Left hindlimb (tissue), 1 donor: ENCODE data around the gene GALNT17.

ENCODE experiments used
- DNase-seq: peaks from one replicate; pipeline ENCODE4 v3.0.0-alpha.2; 2018

The GALNT17 gene

DNA sequence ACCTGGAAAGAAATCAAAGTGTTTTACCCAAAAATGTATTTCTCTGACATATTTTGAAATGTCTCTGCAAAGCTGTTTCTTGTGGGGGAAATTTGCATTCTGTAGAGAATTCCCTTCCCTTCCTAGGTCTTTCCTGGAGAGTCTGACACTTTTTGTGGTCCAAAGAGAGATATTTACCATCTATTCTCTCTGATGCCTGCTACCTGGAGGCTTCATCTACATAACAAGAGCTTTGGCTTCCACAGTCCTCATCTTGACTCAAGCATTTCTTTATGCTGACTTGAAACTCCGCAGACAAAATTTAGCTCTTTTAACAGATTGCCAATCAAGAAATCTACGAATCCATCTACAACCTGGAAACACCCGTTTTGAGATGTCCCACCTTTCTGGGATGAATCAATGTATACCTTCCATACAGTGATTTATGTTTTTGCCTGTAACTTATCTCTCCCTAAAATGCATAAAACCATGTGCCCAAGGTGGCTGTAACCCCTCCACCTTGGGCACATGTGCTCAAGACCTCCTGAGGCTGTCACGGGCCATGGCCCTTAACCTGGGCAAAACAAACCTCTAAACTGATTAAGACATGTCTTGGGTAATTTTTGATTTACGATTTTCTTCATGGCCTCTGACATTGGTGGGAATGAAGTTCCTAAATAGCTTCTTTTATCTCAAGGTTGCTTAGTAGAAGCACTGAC, 334.7 kb downstream of the GALNT17 start:
- DNase-seq: no peak

DNA sequence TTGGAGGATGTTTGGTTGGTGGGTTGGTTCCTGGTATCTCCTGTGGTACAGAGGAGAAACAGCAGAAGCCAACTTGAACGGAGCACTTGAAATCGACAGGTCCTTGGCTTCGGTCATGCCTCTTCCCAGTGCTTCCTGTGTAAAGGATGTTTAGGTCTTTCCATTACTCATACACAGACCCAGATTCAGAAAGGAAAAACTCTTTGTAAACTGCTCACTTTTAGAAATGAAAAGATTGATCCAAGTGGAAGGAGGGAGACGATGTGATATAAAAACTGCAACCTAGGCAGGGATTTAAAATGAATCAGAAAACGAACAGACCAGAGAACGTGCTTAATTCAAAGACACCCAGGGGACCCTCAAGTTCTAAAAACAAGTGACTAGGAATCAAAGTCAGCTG, 338.4 kb downstream of the GALNT17 start:
- DNase-seq: no peak

DNA sequence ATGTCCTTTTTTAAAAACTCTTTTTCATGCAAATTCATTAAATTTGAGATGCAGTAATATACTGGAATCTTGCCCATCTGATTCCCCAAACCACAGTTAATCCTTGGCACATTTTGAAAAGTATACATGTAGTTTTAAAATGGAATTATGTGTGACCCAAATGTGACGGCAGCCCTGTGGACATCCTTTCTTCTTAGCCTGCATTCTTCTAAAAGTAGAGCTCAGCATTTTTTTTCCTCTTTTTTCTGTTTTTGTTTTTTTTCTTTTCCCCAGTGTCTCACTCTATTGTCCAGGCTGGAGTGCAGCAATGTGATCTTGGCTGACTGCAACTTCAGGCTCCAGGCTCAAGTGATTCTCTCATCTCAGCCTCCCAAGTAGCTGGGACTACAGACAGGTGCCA, 338.9 kb downstream of the GALNT17 start:
- DNase-seq: no peak

DNA sequence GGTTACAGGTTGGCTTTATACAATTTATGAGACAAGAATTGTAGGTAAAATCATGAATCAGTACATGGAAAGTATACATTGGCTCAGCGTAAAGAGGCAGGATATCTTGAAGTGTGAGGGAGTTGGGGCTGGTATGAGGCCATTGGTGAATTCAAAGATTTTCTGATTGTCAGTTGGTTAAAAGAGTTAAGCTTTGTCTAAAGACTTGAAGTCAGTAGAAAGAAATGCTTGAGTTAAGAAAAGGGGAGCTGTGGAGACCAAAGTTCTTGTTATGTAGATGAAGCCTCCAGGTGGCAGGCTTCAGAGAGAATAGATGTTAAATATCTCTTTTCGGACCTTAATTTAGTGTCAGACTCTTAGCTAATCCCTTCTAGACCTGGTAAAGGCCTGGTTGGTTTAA, 341.0 kb downstream of the GALNT17 start:
- no peak for DNase-seq

DNA sequence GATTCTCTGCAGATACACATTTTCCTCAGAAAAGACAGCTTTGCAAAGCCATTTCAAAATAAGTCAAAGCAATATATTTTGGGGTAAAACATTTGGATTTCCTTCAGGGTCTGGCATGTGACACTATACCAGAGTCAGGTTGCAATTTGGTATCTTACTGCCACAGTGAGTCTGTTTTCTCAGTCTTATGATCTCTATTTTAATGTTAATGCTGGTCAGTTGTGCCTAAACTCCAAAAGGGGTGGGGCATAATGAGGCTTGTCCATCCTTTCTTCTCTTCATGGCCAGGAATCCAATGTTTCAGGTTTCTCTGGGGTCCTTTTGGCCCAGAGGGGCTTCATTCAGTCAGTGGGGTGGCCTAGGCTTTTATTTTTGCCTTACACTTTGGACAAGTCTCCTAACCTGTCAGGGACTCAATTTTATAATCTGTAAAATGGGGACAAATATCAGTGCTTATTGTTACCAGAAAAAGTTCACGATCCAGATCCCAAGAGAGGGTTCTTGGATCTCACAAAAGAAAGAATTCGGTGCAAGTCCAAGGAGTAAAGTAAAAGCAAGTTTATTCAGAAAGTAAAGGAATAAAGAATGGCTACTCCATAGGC, 341.5 kb downstream of the GALNT17 start:
- no peak for DNase-seq

DNA sequence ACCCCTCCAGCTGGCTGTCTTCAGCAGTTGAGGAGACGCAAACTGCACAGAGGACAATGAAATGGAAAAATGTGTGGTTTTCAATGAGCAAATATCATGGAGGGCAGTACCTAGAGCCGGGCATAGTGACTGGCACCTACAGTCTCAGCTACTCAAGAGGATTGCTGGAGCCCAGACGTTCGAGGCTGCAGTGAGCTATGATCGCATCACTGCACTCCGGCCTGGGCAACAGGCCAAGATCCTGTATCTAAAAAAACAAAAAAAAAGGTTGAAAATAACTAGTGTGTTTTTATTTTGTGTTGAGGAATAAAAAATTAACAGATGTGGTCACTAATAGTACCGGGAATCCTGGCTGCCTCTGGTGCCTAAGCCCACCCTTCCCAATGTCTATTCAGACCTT, 345.5 kb downstream of the GALNT17 start:
- DNase-seq: no peak

DNA sequence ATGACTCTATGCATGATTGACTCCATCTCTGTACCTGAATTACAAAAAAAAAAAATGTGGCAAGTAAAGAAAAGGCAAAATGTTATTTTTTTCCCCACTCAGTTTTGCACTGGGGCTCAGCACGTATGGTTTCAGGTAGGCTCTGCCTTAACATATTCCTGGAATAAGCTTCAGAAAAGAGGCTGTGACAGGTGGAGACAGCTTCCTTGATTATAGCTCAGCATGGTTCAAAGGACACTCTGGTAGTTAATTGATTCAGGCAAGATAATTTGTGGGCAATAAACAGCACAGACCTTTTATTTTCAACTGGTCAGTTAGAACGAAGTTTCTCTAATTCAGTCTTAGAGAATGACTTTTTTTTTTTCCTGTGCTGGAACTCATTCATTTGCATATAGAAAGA, 347.3 kb downstream of the GALNT17 start:
- no peak for DNase-seq

DNA sequence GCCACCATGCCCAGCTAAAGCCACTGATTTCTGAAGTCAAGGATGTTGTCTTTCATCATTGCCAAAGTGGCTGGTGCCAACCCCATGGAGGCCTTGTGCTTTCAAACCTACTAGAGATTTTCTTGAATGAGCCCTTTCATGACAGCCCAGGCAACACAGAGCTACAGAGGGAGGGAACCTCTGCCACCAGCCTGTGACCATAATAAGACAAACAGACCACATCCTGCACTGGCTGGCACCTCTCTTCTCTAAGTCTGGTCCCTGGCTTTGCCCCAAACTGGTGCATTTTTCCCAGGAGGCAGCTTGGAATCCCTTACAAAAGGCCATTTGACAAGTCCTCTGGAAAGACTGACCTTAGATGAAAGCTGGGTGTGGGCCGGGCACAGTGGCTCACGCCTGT, 348.8 kb downstream of the GALNT17 start:
- DNase-seq: no peak

DNA sequence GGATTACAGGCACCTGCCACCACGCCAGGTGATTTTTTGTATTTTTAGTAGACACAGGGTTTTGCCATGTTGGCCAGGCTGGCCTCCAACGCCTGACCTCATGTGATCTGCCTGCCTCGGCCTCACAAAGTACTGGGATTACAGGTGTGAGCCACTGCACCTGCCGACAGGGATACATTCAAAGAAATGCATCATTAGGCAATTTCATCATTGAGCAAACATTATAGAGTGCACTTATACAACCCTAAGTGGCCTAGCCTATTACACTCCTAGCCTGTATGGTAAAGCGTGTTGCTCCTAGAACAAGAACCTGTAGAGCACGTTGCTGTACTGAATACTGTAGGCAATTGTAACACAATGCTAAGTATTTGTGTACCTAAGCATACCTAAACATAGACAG, 350.3 kb downstream of the GALNT17 start:
- DNase-seq: no peak

DNA sequence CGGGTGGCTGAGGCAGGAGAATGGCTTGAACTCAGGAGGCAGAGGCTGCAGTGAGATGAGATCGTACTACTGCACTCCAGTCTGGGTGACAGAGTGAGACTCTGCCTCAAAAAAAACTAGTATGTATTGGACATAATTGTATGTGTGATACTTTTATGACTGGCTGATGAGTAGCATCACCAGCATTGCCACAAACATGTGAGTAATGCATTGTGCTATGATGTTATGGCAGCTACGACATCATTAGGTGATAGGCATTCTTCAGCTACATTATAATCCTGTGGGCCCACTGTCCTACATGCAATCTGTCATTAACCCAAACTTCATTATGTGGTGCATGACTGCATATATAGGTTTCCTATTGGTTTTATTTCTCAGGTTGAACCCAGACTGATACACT, 352.4 kb downstream of the GALNT17 start:
- DNase-seq: no peak

DNA sequence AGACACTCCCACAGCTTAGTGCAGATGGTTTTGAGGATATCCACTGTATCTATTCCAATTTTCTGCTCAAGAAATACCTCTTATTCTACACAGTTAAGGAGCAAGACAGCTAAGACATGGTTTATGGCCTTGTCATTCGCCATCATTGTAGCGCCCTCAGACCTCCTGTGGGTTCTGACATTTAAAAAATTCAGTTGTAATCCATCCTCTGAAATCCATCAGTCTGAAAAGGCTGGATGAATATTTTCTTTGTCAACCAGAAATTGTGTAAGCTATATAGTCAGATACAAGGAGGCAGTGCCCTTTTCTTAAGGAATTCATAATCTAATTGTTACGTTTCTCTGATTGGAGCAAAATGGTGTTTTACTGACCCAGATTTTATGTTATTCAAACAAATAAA, 353.6 kb downstream of the GALNT17 start:
- DNase-seq: no peak

DNA sequence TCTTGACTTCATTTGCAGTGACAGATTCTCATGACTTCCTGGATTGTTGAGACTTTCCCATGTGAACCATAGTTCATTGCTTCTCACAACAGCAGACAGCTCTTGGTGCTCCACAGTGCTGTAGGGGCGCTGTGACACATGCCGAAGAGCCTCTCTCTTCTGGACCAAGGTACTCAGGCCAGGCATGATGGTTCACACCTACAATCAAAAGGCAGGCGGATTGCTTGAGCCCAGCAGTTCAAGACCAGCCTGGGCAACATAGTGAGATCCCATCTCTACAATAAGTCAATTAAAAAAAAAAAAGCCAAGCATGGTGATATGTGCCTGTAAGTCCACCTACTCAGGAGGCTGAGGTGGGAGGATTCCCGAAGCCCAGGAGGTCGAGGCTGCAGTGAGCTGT, 354.5 kb downstream of the GALNT17 start:
- no peak for DNase-seq

DNA sequence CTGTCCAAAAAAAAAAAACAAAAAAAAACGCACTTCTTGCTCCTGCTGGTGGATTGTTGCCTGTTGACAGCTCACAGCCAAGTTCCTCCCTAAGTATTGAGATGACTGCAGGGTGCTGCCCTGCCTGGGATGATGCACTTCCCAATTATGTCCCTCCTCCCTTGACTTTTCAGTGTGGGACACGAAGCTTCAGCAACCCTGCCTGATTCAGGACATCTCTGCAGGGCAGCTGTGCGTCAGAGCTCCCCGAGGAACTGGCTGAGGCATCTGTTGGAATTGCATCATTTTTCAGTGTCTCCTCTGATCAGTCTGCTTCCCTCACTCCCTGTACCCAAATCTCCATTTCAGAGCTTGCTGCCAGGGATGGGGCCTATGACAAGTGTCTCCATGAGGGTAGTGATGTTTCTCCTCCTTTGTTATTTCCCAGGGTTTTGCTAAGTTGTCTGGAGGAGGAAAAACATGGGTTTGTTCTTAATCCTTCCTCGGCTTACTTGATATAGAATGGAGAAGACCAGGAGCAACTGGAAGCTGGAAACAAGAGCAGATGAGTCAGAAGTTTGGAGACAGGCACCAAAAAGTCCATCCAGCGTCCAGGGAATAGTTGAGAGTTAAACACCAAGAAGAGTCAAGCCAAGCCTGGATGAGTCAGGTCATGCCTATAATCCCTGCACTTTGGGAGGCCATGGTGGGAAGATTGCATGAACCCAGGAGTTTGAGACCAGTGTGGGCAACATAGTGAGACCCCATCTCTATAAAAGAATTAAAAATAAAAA, 355.1 kb downstream of the GALNT17 start:
- no peak for DNase-seq

DNA sequence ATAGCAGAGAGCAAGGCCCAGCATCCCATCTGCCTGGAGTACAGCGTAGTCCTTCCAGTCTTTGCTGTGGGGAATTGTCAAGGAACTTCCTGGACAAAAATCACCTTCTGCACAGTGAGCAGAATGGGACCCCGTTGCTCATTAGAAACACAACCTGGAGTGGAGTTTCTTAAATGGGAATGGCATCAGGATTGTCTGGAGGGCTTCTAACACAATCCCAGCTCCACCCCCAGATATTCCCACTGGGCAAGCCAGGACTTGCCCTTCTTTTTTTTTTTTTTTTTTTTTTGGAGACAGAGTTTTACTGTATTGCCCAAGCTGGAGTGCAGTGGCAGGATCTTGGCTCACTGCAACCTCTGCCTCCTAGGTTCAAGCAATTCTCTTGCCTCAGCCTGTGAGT, 356.4 kb downstream of the GALNT17 start:
- no peak for DNase-seq

DNA sequence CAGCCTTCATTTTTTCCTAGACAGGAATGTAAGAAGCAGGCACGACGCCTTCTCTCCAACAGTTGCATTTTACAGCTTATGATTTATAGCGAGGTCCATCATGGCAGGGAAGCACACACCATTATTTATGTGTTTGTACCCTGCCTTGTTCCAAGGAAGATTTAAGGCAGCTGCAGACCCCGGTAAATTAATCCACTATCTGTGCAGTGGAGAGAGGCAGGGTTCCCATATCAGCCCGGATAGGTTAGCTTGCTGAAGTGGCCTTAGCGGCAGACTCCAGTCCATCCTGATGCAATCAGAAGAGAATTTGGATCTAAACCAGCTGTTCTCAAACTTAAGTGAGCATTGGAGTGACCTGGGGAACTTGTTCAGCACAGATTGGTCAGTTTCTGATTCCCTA, 359.4 kb downstream of the GALNT17 start:
- no peak for DNase-seq

DNA sequence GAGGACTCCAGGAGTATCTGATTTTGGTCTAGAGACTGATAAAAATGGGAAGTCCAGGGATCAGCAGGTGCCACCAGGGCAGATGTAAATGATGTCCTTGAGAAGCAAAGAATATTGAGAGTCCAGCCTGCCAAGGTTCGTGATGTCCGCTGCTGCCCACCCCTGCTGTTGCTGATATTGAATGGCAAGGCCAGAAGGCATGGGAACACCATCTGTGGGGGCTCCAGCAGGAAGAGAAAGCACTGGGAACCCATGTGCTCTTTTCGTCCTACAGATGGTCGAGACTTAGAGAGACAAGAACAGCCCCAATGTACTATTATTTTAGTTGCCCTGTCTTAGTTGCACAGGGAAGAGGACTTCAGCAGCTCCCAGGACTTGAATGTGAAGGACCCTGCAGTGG, 363.9 kb downstream of the GALNT17 start:
- DNase-seq: no peak

DNA sequence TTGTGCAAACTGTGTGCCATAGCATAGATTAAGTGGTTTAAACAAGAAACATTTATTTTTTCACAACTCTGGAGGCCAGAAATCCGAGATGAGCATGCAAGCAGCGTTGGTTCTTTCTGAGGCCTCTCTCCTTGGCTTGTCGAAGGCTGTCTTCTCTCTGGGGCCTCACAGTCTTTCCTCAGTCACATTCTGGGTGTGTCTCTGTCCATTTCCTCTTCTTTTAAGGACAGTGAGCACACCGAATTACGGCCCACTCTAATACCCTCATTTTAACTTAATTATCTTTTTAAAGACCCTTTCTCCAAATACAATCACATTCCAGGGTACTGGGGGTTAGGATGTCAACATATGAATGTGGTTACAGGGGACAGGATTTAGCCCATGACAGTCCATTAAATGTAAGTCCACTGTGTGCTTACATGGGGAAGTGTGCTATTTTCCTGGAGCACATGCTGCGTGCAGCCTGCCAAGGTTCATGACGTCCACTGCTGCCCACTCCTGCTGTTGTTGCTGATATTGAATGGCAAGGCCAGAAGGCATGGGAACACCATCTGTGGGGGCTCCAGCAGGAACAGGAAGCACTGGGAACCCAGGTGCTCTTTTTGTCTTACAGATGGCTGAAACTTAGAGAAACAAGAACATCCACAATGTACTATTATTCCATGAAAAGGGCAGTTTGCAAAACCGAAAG, 365.5 kb downstream of the GALNT17 start:
- peak; percentile 56 for DNase-seq

DNA sequence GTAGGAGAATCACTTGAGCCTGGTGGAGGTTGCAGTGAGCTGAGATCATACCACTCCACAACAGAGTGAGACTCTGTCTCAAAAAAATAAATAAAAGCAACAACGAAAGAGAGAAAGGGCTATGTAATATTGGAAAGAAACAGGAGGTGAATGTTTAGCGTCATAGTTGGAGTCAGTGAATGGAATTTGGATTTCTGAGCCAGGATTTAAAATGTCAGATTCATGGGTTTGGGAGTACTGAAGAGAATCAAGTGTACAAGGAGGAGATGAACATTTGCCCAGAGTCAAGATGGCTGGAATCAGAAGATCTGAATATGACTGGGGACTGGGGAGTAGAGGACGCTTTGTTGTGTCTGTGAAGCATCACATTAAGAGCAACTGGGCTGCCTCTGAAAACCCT, 366.4 kb downstream of the GALNT17 start:
- DNase-seq: no peak

DNA sequence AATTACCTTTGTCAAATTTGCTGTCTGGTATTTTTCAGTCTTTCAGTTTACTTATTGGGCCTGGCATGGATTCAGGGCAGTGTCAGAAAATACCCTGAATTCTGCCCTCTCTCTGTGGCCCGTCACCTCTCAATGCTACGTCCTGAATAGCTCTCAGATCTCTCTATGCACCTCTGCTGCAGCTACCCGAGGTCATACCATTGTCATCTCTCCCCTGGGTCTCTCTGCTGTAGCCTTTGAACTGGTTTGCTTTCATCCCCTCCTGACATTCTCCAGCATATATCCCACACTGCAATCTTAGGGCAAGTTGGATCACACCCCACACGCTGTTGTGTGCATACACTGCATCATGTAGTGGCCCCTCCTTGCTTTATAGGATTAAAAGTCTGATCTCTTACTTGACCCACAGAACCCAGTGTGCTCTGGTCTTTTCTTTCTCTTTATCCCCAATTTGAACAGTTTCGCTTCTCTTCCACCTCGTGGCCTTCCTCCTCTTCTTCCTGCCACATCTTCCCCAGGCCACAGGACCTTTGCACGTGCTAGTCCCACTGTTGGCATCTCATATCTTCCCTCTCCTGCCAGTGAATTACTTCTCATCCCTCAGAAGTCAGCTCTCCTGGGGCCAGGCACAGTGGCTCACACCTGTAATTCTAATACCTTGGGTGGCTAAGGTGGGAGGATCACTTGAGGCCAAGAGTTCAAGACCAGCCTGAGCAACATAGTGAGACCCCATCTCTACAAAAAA, 372.9 kb downstream of the GALNT17 start:
- no peak for DNase-seq

DNA sequence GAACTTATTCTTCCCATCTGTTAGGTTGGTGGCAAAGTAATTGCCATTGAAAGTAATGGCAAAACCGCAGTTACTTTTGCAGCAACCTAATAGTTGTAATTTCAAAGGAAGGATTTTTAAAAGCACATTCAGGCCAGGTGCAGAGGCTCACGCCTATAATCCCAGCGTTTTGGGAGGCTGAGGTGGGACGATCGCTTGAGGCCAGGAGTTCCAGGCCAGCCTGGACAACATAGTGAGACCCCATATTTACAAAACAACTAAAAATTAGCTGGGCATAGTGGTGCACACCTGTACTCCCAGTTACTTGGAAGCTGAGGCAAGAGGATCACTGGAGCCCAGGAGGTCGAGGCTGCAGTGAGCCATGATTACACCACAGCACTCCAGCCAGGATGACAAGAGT, 374.9 kb downstream of the GALNT17 start:
- DNase-seq: no peak

DNA sequence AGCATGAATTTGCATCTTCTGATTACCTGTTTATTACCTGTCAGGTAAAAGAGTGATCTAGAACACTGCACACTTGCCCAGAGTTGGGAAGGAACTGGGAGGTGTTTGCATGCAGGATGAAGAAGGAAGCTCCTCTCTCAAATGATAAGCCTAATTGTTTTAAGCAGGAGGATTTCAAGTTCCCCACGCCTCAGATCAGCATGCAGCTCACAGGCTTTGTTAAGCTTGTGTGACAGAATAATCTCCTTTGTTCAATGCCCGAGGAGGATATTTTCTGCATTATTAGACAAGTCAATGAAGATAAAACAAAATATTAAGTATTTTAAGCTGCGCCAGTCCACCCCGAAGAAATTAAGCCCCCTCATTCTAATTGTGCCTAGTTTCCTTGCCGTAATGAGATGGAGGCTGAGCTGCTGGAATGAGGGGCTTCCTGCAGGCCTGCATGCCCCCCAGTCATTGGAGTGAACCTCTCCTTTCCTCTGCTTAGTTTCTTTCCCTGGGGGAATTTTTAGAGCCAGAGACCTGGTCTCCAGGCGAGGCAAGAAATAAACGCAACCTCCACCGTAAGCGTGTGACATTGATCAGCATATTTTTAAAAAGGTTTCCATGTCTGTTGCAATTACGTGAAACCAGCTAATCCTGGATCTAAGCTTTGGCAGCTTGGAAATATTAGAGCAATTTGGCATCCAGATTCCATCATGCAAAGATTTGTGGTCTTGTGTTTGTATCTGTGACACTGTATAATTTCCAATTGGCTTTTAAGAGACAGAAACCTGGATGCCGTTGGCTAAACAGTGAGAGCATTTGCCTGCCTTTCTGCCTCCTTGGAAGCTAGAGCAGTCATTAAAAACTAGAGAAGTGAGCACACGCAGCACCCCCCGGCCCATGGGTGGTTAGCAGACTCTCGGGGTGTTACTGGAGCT, 376.0 kb downstream of the GALNT17 start:
- no peak for DNase-seq

DNA sequence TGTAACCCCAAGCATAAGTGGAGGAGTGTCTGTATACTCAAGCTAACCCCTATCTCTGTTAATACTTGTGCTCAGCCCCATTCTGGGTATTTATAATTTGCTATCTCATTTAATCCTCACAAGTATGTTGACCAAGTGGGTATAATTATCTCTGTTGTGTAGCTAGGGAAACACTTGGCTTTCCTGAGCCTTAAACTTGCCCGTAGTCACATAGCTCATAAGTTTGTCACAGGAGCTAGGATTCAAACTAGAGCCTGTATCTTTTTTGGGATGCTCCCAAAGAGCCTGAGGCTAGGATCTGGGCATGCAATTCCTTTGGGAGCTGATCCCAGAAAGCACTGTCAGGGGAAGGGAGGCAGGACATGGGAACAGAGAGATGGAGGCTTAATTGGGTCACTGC, 377.4 kb downstream of the GALNT17 start:
- DNase-seq: no peak
